ENCODE results near the gene FANCI. TPM values are rescaled to one million over a fixed set of nuclear protein-coding genes. Genes with fewer than 3 reads are reported as not detected.

The FANCI gene
- total RNA-seq: 1 to 10 TPM; 8.5 to 9.4 TPM
- 1 to 10 TPM; 3.1 to 4.9 (median 4.4) TPM for polyA plus RNA-seq
- total RNA-seq: 10.8 to 36.5 (median 21.8) reads per million in 6 experiments

GRCh38 chr15:89243691-89244573 is at the start of gene FANCI:
FANCI (plus strand) TSS chr15:89243979; CDS start chr15:89247648, 3,669 bp downstream.
- POLR2A ChIA-PET: interaction anchor here (0.6 to 2.0 kb wide), 3 partner anchors 89 to 338 kb away, joined by 3 to 7 read pairs (median 4); partner anchors contain the start of gene POLG
- Mint-ChIP-seq H3K9me3 (no peaks in the 10 kb centered on the region), H3K27me3 (no peaks in the 10 kb centered on the region), H3K4me3 (peak within 1 kb of the TSS; percentile 90 to 97 (median 95)), H3K27ac (peak within 1 kb of the TSS; percentile 77 to 93 (median 88)), H3K4me1 (peaks cover 22 to 30% (median 28%) of the 10 kb centered on the region in 4 donors), H3K36me3 (peaks cover 0 to 7% (median 6%) of the 10 kb centered on the region in 3 donors)
- DNase-seq (peak; percentile 88 to 97 (median 95)), ATAC-seq (peak; percentile 93 to 98)

GRCh38 chr15:89194608-89195007 is 49.2 kb upstream of the FANCI start:
- Mint-ChIP-seq H3K27ac (no peak overlapping the region), H3K9me3 (no peaks in the 10 kb centered on the region), H3K4me1 (peaks cover 0 to 6% (median 3%) of the 10 kb centered on the region in 4 donors), H3K27me3 (no peaks in the 10 kb centered on the region), H3K4me3 (no peak overlapping the region), H3K36me3 (peaks cover 0 to 77% (median 30%) of the 10 kb centered on the region in 3 donors)
- POLR2A ChIA-PET: no interaction called here
- no peak for DNase-seq
- ATAC-seq: no peak

GRCh38 chr15:89195836-89196235 is 47.9 kb upstream of the FANCI start:
- ATAC-seq (no peak), DNase-seq (no peak)
- Mint-ChIP-seq H3K4me1 (peaks cover 0 to 6% (median 3%) of the 10 kb centered on the region in 4 donors), H3K9me3 (no peaks in the 10 kb centered on the region), H3K27me3 (no peaks in the 10 kb centered on the region), H3K4me3 (no peak overlapping the region), H3K27ac (peak overlapping the region in 2 of 10 donors; percentile 61 to 65), H3K36me3 (peaks cover 0 to 75% (median 26%) of the 10 kb centered on the region in 3 donors)
- POLR2A ChIA-PET: no interaction called here

GRCh38 chr15:89196241-89196640 is 47.5 kb upstream of the FANCI start:
- no peak for DNase-seq
- Mint-ChIP-seq H3K9me3 (no peaks in the 10 kb centered on the region), H3K36me3 (peaks cover 0 to 75% (median 24%) of the 10 kb centered on the region in 3 donors), H3K4me1 (peaks cover 0 to 6% (median 3%) of the 10 kb centered on the region in 4 donors), H3K4me3 (no peak overlapping the region), H3K27me3 (no peaks in the 10 kb centered on the region), H3K27ac (peak overlapping the region in 2 of 10 donors; percentile 41 to 61)
- no peak for ATAC-seq
- POLR2A ChIA-PET: no interaction called here

GRCh38 chr15:89196994-89197393 is 46.8 kb upstream of the FANCI start:
- Mint-ChIP-seq H3K4me1 (peaks cover 0 to 6% (median 3%) of the 10 kb centered on the region in 4 donors), H3K27ac (peak overlapping the region in 4 of 10 donors; percentile 10 to 31 (median 22)), H3K36me3 (peaks cover 0 to 71% (median 19%) of the 10 kb centered on the region in 3 donors), H3K9me3 (no peaks in the 10 kb centered on the region), H3K27me3 (no peaks in the 10 kb centered on the region), H3K4me3 (no peak overlapping the region)
- POLR2A ChIA-PET: no interaction called here
- DNase-seq (peak in 1 of 10 donors; percentile 15), ATAC-seq (no peak)

- Mint-ChIP-seq H3K4me1 (peaks cover 0 to 6% (median 3%) of the 10 kb centered on the region in 4 donors), H3K9me3 (no peaks in the 10 kb centered on the region), H3K27ac (peak overlapping the region in 4 of 10 donors; percentile 10 to 31 (median 19)), H3K36me3 (peaks cover 0 to 66% (median 19%) of the 10 kb centered on the region in 3 donors), H3K4me3 (no peak overlapping the region), H3K27me3 (no peaks in the 10 kb centered on the region)
- POLR2A ChIA-PET: no interaction called here
- ATAC-seq (no peak), DNase-seq (no peak)
Measured at GRCh38 chr15:89197503-89197971, 46.2 kb upstream of the FANCI start.

- POLR2A ChIA-PET: no interaction called here
- Mint-ChIP-seq H3K36me3 (peaks cover 0 to 59% (median 15%) of the 10 kb centered on the region in 3 donors), H3K27ac (no peak overlapping the region), H3K4me1 (peaks cover 0 to 6% (median 4%) of the 10 kb centered on the region in 4 donors), H3K4me3 (no peak overlapping the region), H3K9me3 (no peaks in the 10 kb centered on the region), H3K27me3 (no peaks in the 10 kb centered on the region)
- no peak for ATAC-seq
- DNase-seq: no peak
Measured at GRCh38 chr15:89198196-89198595, 45.6 kb upstream of the FANCI start.

- Mint-ChIP-seq H3K36me3 (peaks cover 0 to 53% (median 15%) of the 10 kb centered on the region in 3 donors), H3K9me3 (no peaks in the 10 kb centered on the region), H3K27ac (peak overlapping the region in 1 of 10 donors; percentile 36), H3K4me3 (no peak overlapping the region), H3K4me1 (peaks cover 4 to 12% (median 11%) of the 10 kb centered on the region in 4 donors), H3K27me3 (no peaks in the 10 kb centered on the region)
- ATAC-seq (no peak), DNase-seq (no peak)
- POLR2A ChIA-PET: no interaction called here
Measured at GRCh38 chr15:89198934-89199333, 44.8 kb upstream of the FANCI start.

GRCh38 chr15:89199746-89200145 is 44.0 kb upstream of the FANCI start:
- Mint-ChIP-seq H3K27ac (peak overlapping the region in 1 of 10 donors; percentile 11), H3K9me3 (no peaks in the 10 kb centered on the region)
- POLR2A ChIA-PET: interaction anchor here (0.6 kb wide), 1 partner anchor 283 kb away, joined by 4 read pairs; no protein-coding TSS in a partner anchor

GRCh38 chr15:89200182-89200581 is 43.6 kb upstream of the FANCI start:
- H3K27ac Mint-ChIP-seq: no peak overlapping the region
- peaks cover 8 to 24% (median 20%) of the 10 kb centered on the region in 4 donors for H3K4me1 Mint-ChIP-seq
- H3K9me3 Mint-ChIP-seq: no peaks in the 10 kb centered on the region
- ATAC-seq (no peak), DNase-seq (no peak)
- no peaks in the 10 kb centered on the region for H3K27me3 Mint-ChIP-seq
- POLR2A ChIA-PET: interaction anchor here (0.6 kb wide), 1 partner anchor 283 kb away, joined by 4 read pairs; no protein-coding TSS in a partner anchor
- H3K4me3 Mint-ChIP-seq: no peak overlapping the region
- peaks cover 0 to 41% (median 8%) of the 10 kb centered on the region in 3 donors for H3K36me3 Mint-ChIP-seq

More at GRCh38 chr15:89199746-89200145, 44.0 kb upstream of the FANCI start:
- Mint-ChIP-seq H3K4me1 (peaks cover 8 to 20% (median 17%) of the 10 kb centered on the region in 4 donors), H3K4me3 (no peak overlapping the region), H3K27me3 (no peaks in the 10 kb centered on the region), H3K36me3 (peaks cover 0 to 45% (median 10%) of the 10 kb centered on the region in 3 donors)
- DNase-seq (no peak), ATAC-seq (no peak)

- no peak overlapping the region for H3K4me3 Mint-ChIP-seq
- no peak for ATAC-seq
- H3K4me1 Mint-ChIP-seq: peaks cover 11 to 26% (median 23%) of the 10 kb centered on the region in 4 donors
- no peak for DNase-seq
- POLR2A ChIA-PET: no interaction called here
- peak overlapping the region in 1 of 10 donors; percentile 17 for H3K27ac Mint-ChIP-seq
- H3K36me3 Mint-ChIP-seq: peaks cover 0 to 28% (median 2%) of the 10 kb centered on the region in 3 donors
- no peaks in the 10 kb centered on the region for H3K27me3 Mint-ChIP-seq
- H3K9me3 Mint-ChIP-seq: no peaks in the 10 kb centered on the region
Measured at GRCh38 chr15:89201465-89202005, 42.2 kb upstream of the FANCI start.

GRCh38 chr15:89203705-89204273 is 40.0 kb upstream of the FANCI start:
- ATAC-seq (peak in 1 of 2 donors; percentile 42), DNase-seq (peak in 1 of 10 donors; percentile 2)
- Mint-ChIP-seq H3K9me3 (no peaks in the 10 kb centered on the region), H3K27me3 (peaks cover 0 to 4% (median 1%) of the 10 kb centered on the region in 5 donors), H3K27ac (peak overlapping the region in 3 of 10 donors; percentile 43 to 69 (median 57)), H3K36me3 (peaks cover 0 to 19% (median 2%) of the 10 kb centered on the region in 3 donors), H3K4me3 (peak overlapping the region in 2 of 10 donors; percentile 34 to 37), H3K4me1 (peaks cover 11 to 29% (median 26%) of the 10 kb centered on the region in 4 donors)
- POLR2A ChIA-PET: no interaction called here
